B cell (primary cell): ENCODE results near the gene TIMM10. TPM values are rescaled to one million over a fixed set of nuclear protein-coding genes. Genes with fewer than 3 reads are reported as not detected.

Experiments
- ATAC-seq: fragments of 200-7000 bp; cut with Tn5 transposase; one replicate; pipeline ENCODE4 v1.10.0; 2021; ENCODE audit warnings: low read depth, mild to moderate bottlenecking, moderate number of reproducible peaks, moderate library complexity
- CTCF ChIA-PET: fragments of 350-600 bp; sonication (Branson Sonifier 250); formaldehyde crosslinking; loops from one replicate; lab custom pipeline; 2021; ENCODE audit warnings: antibody characterized with exemption, inconsistent platforms; lab: Charles Lee
- POLR2A ChIA-PET: fragments of 350-600 bp; sonication (Branson Sonifier 250); formaldehyde crosslinking; loops from one replicate; lab custom pipeline; 2021; ENCODE audit warnings: antibody characterized with exemption; lab: Charles Lee
- DNase-seq: peaks from one replicate; pipeline ENCODE4 v3.0.0; 2013
- H2AFZ ChIP-seq: 2 replicates; pipeline ENCODE4 v1.6.1; 2012; ENCODE audit warnings: mild to moderate bottlenecking, low read depth, low read length; ENCODE audit not compliant: insufficient read depth, poor library complexity, severe bottlenecking
- H3K27ac ChIP-seq, 2 donors: 1 replicate in 1 of 2; 2 replicates in 1 of 2; pipeline ENCODE4 v1.5.1; 2012 to 2013; ENCODE audit warnings: low read length in 2 of 2, mild to moderate bottlenecking in 2 of 2, moderate library complexity in 1 of 2
- H3K27me3 ChIP-seq, 4 experiments: fragments of 200-600 bp in 1 of 4; sonication (generic) in 1 of 4; replicated peaks in 1 of 4; 1 replicate in 2 of 4; 2 replicates in 2 of 4; pipeline versions ENCODE4 v1.6.1 to v1.7.0; 2013 to 2016; ENCODE audit warnings: low read length in 3 of 4, mild to moderate bottlenecking in 2 of 4, mixed read lengths in 1 of 4, moderate library complexity in 1 of 4; ENCODE audit not compliant: insufficient read depth in 4 of 4, control insufficient read depth in 3 of 4; ENCODE audit errors: control extremely low read depth in 1 of 4
- H3K36me3 ChIP-seq, 2 experiments: replicated peaks in 1 of 2; 1 replicate in 1 of 2; 2 replicates in 1 of 2; pipeline versions ENCODE4 v1.6.1 to v1.7.1; 2013; ENCODE audit warnings: low read length in 1 of 2; ENCODE audit not compliant: insufficient read depth in 2 of 2, control insufficient read depth in 1 of 2; ENCODE audit errors: control extremely low read depth in 1 of 2, extremely low read depth in 1 of 2
- H3K4me1 ChIP-seq, 2 donors: fragments of 200-600 bp in 1 of 2; sonication (generic) in 1 of 2; 1 replicate in 1 of 2; 2 replicates in 1 of 2; pipeline versions ENCODE4 v1.5.1 to v1.6.1; 2013 to 2017; ENCODE audit warnings: low read length in 2 of 2; ENCODE audit not compliant: control insufficient read depth in 2 of 2, insufficient read depth in 2 of 2
- H3K4me2 ChIP-seq: replicated peaks from 2 replicates; pipeline ENCODE3; 2012; ENCODE audit warnings: mild to moderate bottlenecking, low read depth, low read length; ENCODE audit not compliant: poor library complexity, severe bottlenecking
- H3K4me3 ChIP-seq, 5 experiments: fragments of 200-600 bp in 1 of 5; sonication (generic) in 1 of 5; 1 replicate in 3 of 5; 2 replicates in 2 of 5; pipeline versions ENCODE4 v1.5.1 to v1.7.0; 2011 to 2016; ENCODE audit warnings: low read length in 4 of 5, mild to moderate bottlenecking in 4 of 5, low read depth in 2 of 5, control low read depth in 1 of 5, moderate library complexity in 1 of 5; ENCODE audit not compliant: insufficient read depth in 1 of 5; ENCODE audit errors: control extremely low read depth in 1 of 5, extremely low read depth in 1 of 5
- H3K79me2 ChIP-seq: fragments of 200-600 bp; sonication (generic); one replicate; pipeline ENCODE4 v1.6.0; 2016; ENCODE audit warnings: low read length; ENCODE audit not compliant: control insufficient read depth, insufficient read depth
- H3K9ac ChIP-seq: fragments of 200-600 bp; sonication (generic); 2 replicates; pipeline ENCODE4 v1.6.1; 2017; ENCODE audit warnings: mild to moderate bottlenecking, low read length, moderate library complexity
- H3K9me3 ChIP-seq, 3 donors: one replicate each; pipeline versions ENCODE4 v1.6.1 to v1.7.1; 2013; ENCODE audit warnings: low read length in 2 of 3; ENCODE audit not compliant: control insufficient read depth in 2 of 3, insufficient read depth in 1 of 3; ENCODE audit errors: control extremely low read depth in 1 of 3
- H4K20me1 ChIP-seq: 2 replicates; pipeline ENCODE4 v1.6.0; 2012; ENCODE audit warnings: mild to moderate bottlenecking, low read length; ENCODE audit not compliant: insufficient read depth, control insufficient read depth, poor library complexity, severe bottlenecking
- H3K27ac Mint-ChIP-seq: one replicate; pipeline ENCODE4 v1.8.0; 2021; ENCODE audit warnings: mixed read lengths
- H3K27me3 Mint-ChIP-seq: one replicate; pipeline ENCODE4 v1.8.0; 2021; ENCODE audit warnings: mixed read lengths
- H3K4me1 Mint-ChIP-seq: one replicate; pipeline ENCODE4 v1.8.0; 2021; ENCODE audit warnings: mixed read lengths
- H3K4me3 Mint-ChIP-seq: one replicate; pipeline ENCODE4 v1.8.0; 2021; ENCODE audit warnings: mixed read lengths
- H3K9me3 Mint-ChIP-seq: one replicate; pipeline ENCODE4 v1.8.0; 2022; ENCODE audit warnings: mixed read lengths; ENCODE audit not compliant: insufficient read depth
- EZH2 ChIP-seq: IDR thresholded peaks from 2 replicates; pipeline ENCODE4 v1.6.1; 2012; ENCODE audit warnings: borderline replicate concordance, low read depth, mild to moderate bottlenecking, moderate library complexity, low read length; ENCODE audit not compliant: insufficient read depth, poor library complexity, severe bottlenecking
- WGBS: methylation state at CpG from one replicate; pipeline ENCODE4 v1.1.5; 2013; ENCODE audit warnings: missing lambda C conversion rate; ENCODE audit not compliant: insufficient coverage; 5-methylcytosine and 5-hydroxymethylcytosine counted together
- intact Hi-C: fragments of 100-400 bp; cut with micrococcal nuclease; formaldehyde crosslinking; loops from one replicate; pipeline ENCODE4 v1.10.0; 2022
- polyA plus RNA-seq: library from polyadenylated mRNA; depleted of rRNA; stranded (reverse); fragments of >200 nt; gene quantifications from 2 replicates; pipeline ENCODE4 v1.2.3, GENCODE V29; 2012
- total RNA-seq, 2 donors: library from RNA; stranded (reverse); fragments of 120-200 nt in 1 of 2; gene quantifications; 1 replicate in 1 of 2; 2 replicates in 1 of 2; pipeline versions ENCODE4 v1.2.3 to v1.2.4, GENCODE V29; 2013 to 2022
- TF ChIP-seq, protein P1 (sequence below): fragments of 200-600 bp; IDR thresholded peaks from one replicate; pipeline ENCODE4 v1.8.0; 2022; ENCODE audit warnings: antibody characterized with exemption, mild to moderate bottlenecking

Gene TIMM10
- total and polyA plus RNA-seq, 2 donors (not counting 1 experiment from before 2014, with no cell fraction given): 36.5 to 39.6 TPM

DNA sequence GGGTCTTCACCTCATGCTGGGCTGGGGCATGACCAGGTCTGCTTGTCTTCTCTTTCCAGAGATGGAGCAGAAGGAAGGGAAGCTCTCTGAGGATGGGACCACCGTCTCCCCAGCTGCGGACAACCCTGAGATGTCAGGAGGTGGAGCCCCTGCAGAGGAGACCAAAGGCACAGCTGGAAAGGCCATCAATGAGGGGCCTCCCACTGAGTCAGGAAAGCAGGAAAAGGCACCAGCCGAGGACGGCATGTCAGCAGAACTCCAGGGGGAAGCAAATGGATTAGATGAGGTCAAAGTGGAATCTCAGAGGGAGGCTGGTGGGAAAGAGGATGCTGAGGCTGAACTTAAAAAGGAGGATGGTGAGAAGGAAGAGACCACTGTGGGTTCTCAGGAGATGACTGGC is 12.0 kb upstream of the TIMM10 start:
- no peak overlapping the region for H3K27ac ChIP-seq
- TF ChIP-seq EZH2: no peak
- TF ChIP-seq, protein P1, sequence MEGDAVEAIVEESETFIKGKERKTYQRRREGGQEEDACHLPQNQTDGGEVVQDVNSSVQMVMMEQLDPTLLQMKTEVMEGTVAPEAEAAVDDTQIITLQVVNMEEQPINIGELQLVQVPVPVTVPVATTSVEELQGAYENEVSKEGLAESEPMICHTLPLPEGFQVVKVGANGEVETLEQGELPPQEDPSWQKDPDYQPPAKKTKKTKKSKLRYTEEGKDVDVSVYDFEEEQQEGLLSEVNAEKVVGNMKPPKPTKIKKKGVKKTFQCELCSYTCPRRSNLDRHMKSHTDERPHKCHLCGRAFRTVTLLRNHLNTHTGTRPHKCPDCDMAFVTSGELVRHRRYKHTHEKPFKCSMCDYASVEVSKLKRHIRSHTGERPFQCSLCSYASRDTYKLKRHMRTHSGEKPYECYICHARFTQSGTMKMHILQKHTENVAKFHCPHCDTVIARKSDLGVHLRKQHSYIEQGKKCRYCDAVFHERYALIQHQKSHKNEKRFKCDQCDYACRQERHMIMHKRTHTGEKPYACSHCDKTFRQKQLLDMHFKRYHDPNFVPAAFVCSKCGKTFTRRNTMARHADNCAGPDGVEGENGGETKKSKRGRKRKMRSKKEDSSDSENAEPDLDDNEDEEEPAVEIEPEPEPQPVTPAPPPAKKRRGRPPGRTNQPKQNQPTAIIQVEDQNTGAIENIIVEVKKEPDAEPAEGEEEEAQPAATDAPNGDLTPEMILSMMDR: no peak
- ChIA-PET CTCF (interaction anchor here (0.7 to 1.1 kb wide), 2 partner anchors 26 to 98 kb away, joined by 3 read pairs; no protein-coding TSS in a partner anchor), POLR2A (no interaction called here)
- no peaks in the 10 kb centered on the region for H3K79me2 ChIP-seq
- intact Hi-C loops: no loop called here
- peaks cover 6 to 9% of the 10 kb centered on the region in 2 donors for H3K4me1 ChIP-seq
- no peak overlapping the region for H3K4me2 ChIP-seq
- no peaks in the 10 kb centered on the region for H3K27me3 Mint-ChIP-seq
- H3K36me3 ChIP-seq: no peaks in the 10 kb centered on the region
- H3K27me3 ChIP-seq: no peaks in the 10 kb centered on the region
- no peak overlapping the region for H3K4me3 ChIP-seq
- no peak overlapping the region for H3K4me3 Mint-ChIP-seq
- 92% methylated on average over 4 of the region's 4 CpGs for WGBS
- peaks cover 6% of the 10 kb centered on the region for H3K4me1 Mint-ChIP-seq
- H3K9ac ChIP-seq: no peak overlapping the region
- no peaks in the 10 kb centered on the region for H3K9me3 ChIP-seq
- H3K27ac Mint-ChIP-seq: no peak overlapping the region
- H3K9me3 Mint-ChIP-seq: no peaks in the 10 kb centered on the region
- H2AFZ ChIP-seq: no peak overlapping the region
- H4K20me1 ChIP-seq: no peaks in the 10 kb centered on the region
- DNase-seq (no peak), ATAC-seq (no peak)

DNA sequence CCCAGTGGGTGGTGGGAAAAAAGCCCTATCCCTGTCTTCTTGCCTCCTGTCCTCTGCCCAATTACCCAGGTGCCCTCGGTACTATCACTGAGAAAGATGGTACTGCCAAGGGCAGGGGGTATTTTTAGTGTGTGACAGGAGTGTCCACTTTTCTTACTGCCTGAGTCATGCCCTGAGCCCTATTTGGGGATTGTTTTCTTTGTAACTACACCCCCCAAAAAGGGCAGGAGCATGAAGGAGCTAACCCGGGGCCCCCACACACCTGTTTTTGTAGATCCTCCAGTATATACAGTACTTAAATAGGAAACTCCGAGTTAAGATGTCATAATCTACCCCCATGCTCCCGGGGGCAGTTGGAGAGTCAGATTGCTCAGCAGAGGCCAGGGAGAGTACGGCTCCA is 10.6 kb upstream of the TIMM10 start:
- H3K9me3 ChIP-seq: no peaks in the 10 kb centered on the region
- ATAC-seq: no peak
- H3K36me3 ChIP-seq: no peaks in the 10 kb centered on the region
- no peak overlapping the region for H3K4me2 ChIP-seq
- no peaks in the 10 kb centered on the region for H3K79me2 ChIP-seq
- WGBS: 90% methylated on average over 3 of the region's 5 CpGs
- POLR2A ChIA-PET: no interaction called here
- TF ChIP-seq, protein P1: no peak
- TF ChIP-seq EZH2: no peak
- intact Hi-C loops: no loop called here
- H3K27ac ChIP-seq: no peak overlapping the region
- H3K27me3 ChIP-seq: no peaks in the 10 kb centered on the region
- Mint-ChIP-seq H3K27me3 (no peaks in the 10 kb centered on the region), H3K9me3 (no peaks in the 10 kb centered on the region), H3K4me3 (no peak overlapping the region), H3K4me1 (no peaks in the 10 kb centered on the region), H3K27ac (no peak overlapping the region)
- no peak overlapping the region for H3K9ac ChIP-seq
- no peaks in the 10 kb centered on the region for H3K4me1 ChIP-seq
- CTCF ChIA-PET: no interaction called here
- H4K20me1 ChIP-seq: no peaks in the 10 kb centered on the region
- no peak overlapping the region for H3K4me3 ChIP-seq
- DNase-seq: no peak
- H2AFZ ChIP-seq: no peak overlapping the region
